ENCODE measurements around the gene TNFRSF8.
"Not testable (repeated sequence)": the region's sequence is repeated elsewhere in the genome, so short reads cannot be mapped to it uniquely, and the experiment has no call there.

The TNFRSF8 gene

GRCh38 chr1:12038356-12039163, 24.5 kb upstream of the TNFRSF8 start:
- no peak for DNase-seq (ENCODE audit: low read depth)

- no peak for DNase-seq (ENCODE audit: low read depth)
Observed at GRCh38 chr1:12039164-12039525, 24.0 kb upstream of the TNFRSF8 start.

DNA sequence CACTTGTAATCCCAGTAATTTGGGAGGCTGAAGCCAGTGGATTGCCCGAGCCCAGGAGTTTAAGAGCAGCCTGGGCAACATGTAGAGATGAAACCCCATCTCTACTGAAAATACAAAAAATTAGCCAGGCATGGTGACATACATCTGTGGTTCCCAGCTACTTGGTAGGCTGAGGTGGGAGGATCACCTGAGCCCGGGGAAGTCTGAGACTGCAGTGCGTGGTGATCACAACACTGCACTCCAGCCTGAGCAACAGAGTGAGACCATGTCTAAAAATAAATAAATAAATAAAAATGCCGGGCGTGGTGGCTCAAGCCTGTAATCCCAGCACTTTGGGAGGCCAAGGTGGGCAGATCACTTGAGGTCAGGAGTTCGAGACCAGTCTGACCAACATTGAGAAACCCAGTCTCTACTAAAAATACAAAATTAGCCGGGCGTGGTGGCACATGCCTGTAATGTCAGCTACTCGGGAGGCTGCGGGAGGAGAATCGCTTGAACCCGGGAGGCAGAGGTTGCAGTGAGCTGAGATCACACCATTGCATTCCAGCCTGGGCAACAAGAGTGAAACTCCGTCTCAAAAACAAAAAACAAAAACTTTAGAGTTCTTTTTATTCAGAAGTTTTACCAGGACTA, 23.2 kb upstream of the TNFRSF8 start:
- DNase-seq (ENCODE audit: low read depth), result not testable (repeated sequence)

GRCh38 chr1:12040457-12041051, 22.5 kb upstream of the TNFRSF8 start:
- DNase-seq (ENCODE audit: low read depth), result no peak

DNA sequence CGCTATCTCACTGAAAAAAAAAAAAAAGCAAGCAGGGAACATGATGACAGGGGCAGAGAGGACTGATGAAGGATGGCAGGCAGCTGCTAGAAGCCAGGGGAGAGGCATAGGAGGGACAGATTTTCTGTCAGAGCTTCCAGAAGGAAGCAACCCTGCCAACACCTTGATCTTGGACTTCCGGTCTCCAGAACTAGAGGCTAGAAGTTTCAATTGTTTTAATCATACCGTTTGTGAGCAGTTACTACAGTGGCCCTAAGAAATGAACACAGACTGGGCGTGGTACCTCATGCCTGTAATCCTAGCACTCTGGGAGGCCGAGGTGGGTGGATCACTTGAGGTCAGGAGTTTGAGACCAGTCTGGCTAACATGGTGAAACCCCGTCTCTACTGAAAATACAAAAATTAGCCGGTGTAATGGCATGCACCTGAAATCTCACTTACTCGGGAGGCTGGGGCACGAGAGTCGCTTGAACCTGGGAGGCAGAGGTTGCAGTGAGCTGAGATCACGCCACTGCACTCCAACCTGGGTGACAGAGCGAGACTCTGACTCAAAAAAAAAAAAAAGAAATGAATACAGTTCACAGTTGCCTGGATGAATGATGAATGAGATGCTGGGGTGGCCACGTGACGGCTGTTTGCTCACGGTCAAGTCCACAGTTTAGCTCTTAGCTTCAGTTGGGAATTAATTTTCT, 18.8 kb upstream of the TNFRSF8 start:
- DNase-seq (ENCODE audit: low read depth), result not testable (repeated sequence)

- no peak for DNase-seq (ENCODE audit: low read depth)
Observed at GRCh38 chr1:12046749-12047119, 16.4 kb upstream of the TNFRSF8 start.

DNA sequence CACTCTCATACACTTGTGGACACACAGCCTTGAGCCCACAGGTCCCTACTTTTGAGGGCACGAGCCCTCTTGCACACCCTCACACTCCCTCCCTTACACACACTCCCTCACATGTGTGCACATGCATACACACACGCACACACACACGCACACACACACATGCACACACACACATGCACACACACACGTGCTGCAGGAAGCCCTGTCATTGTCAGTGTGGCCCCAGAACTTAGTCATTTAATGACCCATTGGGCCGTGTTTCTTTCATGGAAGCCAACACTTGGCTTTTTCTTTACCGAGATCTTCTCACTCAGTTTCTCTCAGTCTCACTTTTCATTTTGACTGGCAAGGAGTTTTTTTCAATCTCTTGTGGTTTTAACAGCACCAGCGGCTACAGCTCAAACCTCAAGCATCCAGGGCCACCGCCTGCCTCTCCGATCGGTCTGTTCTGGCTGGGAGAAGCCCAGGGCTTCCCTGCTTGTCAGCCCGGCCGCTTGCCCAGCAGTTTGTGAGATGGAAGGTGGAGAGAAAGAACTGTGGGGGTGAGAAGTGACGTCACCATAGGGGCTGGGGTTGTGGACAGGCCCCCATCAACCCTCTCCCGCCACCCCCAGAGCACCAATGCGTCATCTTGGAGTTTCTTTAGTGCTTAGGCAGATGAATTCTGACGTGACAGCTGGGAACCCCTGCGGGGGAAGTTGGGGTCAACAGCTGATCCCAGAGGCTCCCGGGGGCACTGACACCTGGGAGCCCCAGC, 15.8 kb upstream of the TNFRSF8 start:
- no peak for DNase-seq (ENCODE audit: low read depth)

- DNase-seq (ENCODE audit: low read depth), result no peak
Observed at GRCh38 chr1:12048372-12048771, 14.7 kb upstream of the TNFRSF8 start.

- DNase-seq (ENCODE audit: low read depth), result no peak
Observed at GRCh38 chr1:12049616-12050015, 13.5 kb upstream of the TNFRSF8 start.

DNA sequence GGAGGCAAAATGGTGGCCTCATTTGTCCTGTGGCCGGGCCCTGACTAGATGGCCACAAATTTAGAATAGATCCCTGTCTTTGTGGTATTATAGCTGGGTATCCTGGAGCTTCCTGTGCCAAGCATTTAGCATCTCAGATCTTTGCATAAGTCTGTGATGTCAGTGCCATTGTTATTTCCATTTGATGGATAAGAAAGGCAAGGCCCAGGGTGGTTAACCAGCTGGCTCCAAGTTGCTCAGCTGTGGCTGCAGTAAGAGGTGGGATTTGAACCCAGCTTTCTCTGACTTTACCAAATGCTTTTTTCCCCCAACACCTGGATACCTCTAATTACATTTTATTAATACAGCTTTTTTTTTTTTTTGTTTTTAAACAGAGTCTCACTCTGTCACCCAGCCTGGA, 11.7 kb upstream of the TNFRSF8 start:
- no peak for DNase-seq (ENCODE audit: low read depth)

DNA sequence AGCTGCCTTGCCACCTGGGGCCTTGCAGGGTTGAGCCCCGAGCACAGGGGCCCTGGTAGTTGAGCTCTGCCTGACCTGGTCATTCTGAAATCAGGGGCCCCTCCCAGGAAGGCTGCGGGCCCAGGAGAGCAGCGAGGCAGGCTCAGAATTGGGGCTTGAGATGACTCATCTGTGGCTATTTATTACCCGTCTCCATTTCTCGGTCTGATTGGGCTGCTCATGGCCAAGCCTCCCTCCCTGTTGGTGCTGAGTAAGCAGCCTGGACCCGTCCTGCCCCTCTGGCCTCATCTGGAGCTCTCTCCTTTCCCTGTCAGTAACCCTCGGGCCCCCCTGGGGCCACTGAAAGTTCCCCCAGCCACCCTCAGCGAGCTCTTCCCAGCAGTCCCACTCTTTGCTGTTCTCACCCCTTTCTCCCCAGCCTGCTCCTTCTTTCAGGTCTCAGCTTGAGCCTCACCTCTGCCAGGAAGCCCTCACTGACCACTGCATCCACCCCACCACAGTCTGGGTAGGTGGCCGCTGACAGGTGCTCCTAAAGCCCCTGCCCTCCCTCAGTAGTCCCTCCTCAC, 11.0 kb upstream of the TNFRSF8 start:
- DNase-seq (ENCODE audit: low read depth), result no peak

- DNase-seq (ENCODE audit: low read depth), result no peak
Observed at GRCh38 chr1:12052997-12053686, 10.0 kb upstream of the TNFRSF8 start.

DNA sequence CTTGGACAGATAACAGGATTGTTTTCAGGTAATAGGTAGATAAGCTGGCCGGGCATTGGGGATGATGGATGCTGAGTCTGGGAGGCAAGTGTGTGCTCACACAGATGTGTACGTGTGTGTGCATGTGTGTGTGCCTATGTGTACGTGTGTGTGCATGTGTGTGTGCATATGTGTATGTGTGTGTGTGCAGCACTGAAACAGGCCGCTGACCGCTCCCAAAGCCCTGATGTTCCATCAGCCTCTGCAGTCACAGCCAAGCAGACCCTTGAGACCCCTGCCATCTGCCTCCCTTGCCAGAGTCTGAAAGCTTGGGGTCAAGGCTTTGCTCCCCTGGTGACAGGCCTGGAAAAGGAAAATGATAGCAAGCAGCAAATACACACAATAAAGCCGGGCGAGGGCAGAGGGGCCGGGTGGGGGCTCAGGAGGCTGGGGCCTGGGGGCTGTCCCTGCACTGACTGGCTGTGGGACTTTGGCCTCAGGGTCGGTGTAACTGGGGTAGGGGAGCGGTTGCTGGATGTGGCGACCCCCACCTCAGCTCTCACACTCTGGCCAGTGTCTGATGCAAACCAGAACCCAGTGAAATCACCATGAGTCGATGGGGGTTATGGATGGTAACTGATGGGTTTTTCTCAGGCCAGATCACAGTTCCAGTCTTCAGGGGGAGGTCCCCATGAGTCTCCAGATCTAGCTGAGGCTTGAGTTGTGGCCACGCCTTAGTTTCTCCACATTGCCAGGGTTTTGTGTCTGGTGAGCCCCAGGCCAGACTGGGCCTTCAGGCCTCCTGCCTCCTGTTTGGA, 9.2 kb upstream of the TNFRSF8 start:
- DNase-seq (ENCODE audit: low read depth), result no peak

- no peak for DNase-seq (ENCODE audit: low read depth)
Observed at GRCh38 chr1:12055259-12055658, 7.8 kb upstream of the TNFRSF8 start.

- DNase-seq (ENCODE audit: low read depth), result no peak
Observed at GRCh38 chr1:12056331-12056841, 6.7 kb upstream of the TNFRSF8 start.

DNA sequence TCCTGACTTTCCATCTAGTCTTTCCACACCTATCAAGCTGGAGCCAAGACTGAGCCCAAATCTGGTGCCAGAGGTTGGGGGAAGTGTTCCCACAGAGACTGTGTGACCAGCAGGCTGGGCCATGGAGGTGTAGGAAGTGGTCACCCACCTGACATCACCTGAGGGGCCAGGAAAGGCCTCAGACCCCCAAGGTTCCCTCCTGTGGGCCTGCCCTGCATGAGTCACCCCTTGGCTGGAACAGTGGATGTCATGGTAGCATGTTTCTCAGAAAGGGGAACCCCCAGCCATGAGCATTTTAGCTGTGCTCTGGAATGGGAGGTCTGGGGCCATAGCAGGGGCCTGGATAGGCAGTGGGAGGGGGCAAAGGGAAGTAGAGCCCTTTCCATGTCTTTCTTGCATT, 5.7 kb upstream of the TNFRSF8 start:
- DNase-seq (ENCODE audit: low read depth), result no peak

DNA sequence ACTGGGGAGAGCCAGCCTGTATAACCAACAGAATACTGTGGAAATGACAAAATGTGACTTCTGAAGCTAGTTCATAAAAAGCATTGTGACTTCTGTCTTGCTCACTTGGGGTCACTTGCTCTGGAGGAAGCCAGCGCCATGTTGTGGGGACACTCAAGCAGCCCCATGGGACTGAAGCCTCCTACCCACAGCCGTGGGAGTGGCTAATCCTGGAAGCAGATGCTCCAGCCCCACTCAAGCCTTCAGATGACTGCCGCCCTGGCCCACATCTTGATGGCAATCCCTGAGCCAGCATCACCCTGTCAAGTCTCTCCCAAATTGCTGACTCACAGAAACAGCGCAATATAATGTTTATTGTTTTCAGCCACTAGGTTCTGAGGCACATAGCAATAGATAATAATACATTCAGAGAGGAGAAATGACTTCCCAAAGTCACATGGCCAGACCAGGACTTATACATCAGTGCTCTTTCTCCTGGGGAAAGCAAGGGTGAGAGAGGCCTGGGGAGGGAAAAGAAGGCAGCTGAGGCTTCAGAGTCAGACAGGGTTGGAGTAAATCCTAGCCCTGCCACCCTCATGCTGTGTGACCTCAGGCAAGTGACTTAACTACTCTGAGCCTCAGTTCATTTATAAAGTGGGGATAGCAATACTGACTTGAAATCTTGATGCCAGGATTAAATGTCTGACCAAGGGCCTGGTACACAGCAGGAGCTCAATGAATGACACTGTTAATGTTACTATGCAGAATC, 5.0 kb upstream of the TNFRSF8 start:
- no peak for DNase-seq (ENCODE audit: low read depth)

DNA sequence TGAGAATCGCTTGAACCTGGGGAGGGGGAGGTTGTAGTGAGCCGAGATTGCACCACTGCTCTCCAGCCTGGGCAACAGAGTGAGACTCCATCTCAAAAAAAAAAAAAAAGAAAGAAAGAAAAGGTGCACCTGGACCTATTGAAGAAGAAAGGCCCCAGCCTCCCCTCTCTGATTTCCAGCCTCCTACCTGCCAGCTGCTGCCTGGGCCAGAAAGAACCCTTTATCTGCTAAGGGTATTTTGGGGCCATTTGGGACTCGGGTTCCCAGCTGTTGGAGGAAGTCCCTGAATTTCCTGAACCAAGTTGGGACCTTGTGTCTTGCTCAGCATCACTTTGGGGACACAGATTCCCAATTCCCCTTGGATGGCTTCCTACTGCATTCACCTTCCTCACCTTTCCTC, 3.9 kb upstream of the TNFRSF8 start:
- no peak for DNase-seq (ENCODE audit: low read depth)

GRCh38 chr1:12059722-12060464, 3.2 kb upstream of the TNFRSF8 start:
- DNase-seq (ENCODE audit: low read depth), result no peak
